Adipocyte (in vitro differentiated cells): ENCODE measurements around the gene PLXNB3.

Source experiments
- DNase-seq: peaks from one replicate; pipeline ENCODE4 v3.0.0-alpha.2; 2015; ENCODE audit warnings: low read depth
- H3K27me3 ChIP-seq: replicated peaks from 2 replicates; pipeline ENCODE4 v1.7.0; 2013; ENCODE audit warnings: mild to moderate bottlenecking, low read length, moderate library complexity; ENCODE audit not compliant: control insufficient read depth, insufficient read depth
- H3K36me3 ChIP-seq: 2 replicates; pipeline ENCODE4 v1.7.0; 2013; ENCODE audit warnings: low read length, mild to moderate bottlenecking, moderate library complexity; ENCODE audit not compliant: control insufficient read depth, insufficient read depth, severe bottlenecking
- H3K4me1 ChIP-seq: 2 replicates; pipeline ENCODE4 v1.7.0; 2013; ENCODE audit warnings: mild to moderate bottlenecking, low read length, moderate library complexity; ENCODE audit not compliant: control insufficient read depth, insufficient read depth
- H3K4me3 ChIP-seq: 2 replicates; pipeline ENCODE4 v1.7.0; 2013; ENCODE audit warnings: mild to moderate bottlenecking, low read length, moderate library complexity
- H3K9ac ChIP-seq: 2 replicates; pipeline ENCODE4 v1.7.0; 2013; ENCODE audit warnings: mild to moderate bottlenecking, low read length, moderate library complexity
- H3K9me3 ChIP-seq: 2 replicates; pipeline ENCODE4 v1.7.0; 2013; ENCODE audit warnings: mild to moderate bottlenecking, low read length, moderate library complexity; ENCODE audit not compliant: control insufficient read depth

PLXNB3 gene

GRCh38 chrX:153765138-153766079 lies 1.4 kb downstream of the PLXNB3 start:
- Histone ChIP-seq H3K9ac (peak overlapping the region; percentile 88), H3K4me3 (peak overlapping the region; percentile 78), H3K4me1 (peaks cover 18% of the 10 kb centered on the region), H3K36me3 (peaks cover 3% of the 10 kb centered on the region), H3K9me3 (no peaks in the 10 kb centered on the region), H3K27me3 (no peaks in the 10 kb centered on the region)
- no peak for DNase-seq

GRCh38 chrX:153766098-153766817 lies 2.2 kb downstream of the PLXNB3 start:
- H3K27me3 ChIP-seq, result no peaks in the 10 kb centered on the region
- H3K4me1 ChIP-seq, result peaks cover 18% of the 10 kb centered on the region
- H3K9me3 ChIP-seq, result no peaks in the 10 kb centered on the region
- peak; percentile 74 for DNase-seq
- peak overlapping the region; percentile 78 for H3K4me3 ChIP-seq
- peak overlapping the region; percentile 88 for H3K9ac ChIP-seq
- peaks cover 3% of the 10 kb centered on the region for H3K36me3 ChIP-seq

GRCh38 chrX:153766871-153767673 lies 3.0 kb downstream of the PLXNB3 start:
- peaks cover 18% of the 10 kb centered on the region for H3K4me1 ChIP-seq
- H3K4me3 ChIP-seq, result peak overlapping the region; percentile 78
- peaks cover 3% of the 10 kb centered on the region for H3K36me3 ChIP-seq
- H3K9me3 ChIP-seq, result no peaks in the 10 kb centered on the region
- DNase-seq, result no peak
- H3K9ac ChIP-seq, result peak overlapping the region; percentile 55
- H3K27me3 ChIP-seq, result no peaks in the 10 kb centered on the region

- Histone ChIP-seq H3K4me1 (peaks cover 18% of the 10 kb centered on the region), H3K4me3 (no peak overlapping the region), H3K36me3 (peaks cover 3% of the 10 kb centered on the region), H3K27me3 (no peaks in the 10 kb centered on the region), H3K9ac (no peak overlapping the region), H3K9me3 (no peaks in the 10 kb centered on the region)
- no peak for DNase-seq
These were observed 3.6 kb downstream of the PLXNB3 start for GRCh38 chrX:153767674-153768055.

- Histone ChIP-seq H3K9ac (no peak overlapping the region), H3K4me3 (no peak overlapping the region)
- DNase-seq, result no peak
These were observed 4.5 kb downstream of the PLXNB3 start for GRCh38 chrX:153768311-153769157.

GRCh38 chrX:153769158-153769864 lies 5.3 kb downstream of the PLXNB3 start:
- no peaks in the 10 kb centered on the region for H3K27me3 ChIP-seq
- H3K4me3 ChIP-seq, result no peak overlapping the region
- H3K36me3 ChIP-seq, result peaks cover 3% of the 10 kb centered on the region
- H3K9me3 ChIP-seq, result no peaks in the 10 kb centered on the region
- H3K4me1 ChIP-seq, result peaks cover 15% of the 10 kb centered on the region
- H3K9ac ChIP-seq, result no peak overlapping the region
- no peak for DNase-seq

More at GRCh38 chrX:153768311-153769157, 4.5 kb downstream of the PLXNB3 start:
- Histone ChIP-seq H3K4me1 (peaks cover 18% of the 10 kb centered on the region), H3K9me3 (no peaks in the 10 kb centered on the region), H3K27me3 (no peaks in the 10 kb centered on the region), H3K36me3 (peaks cover 3% of the 10 kb centered on the region)

GRCh38 chrX:153769865-153770600 lies 6.0 kb downstream of the PLXNB3 start:
- Histone ChIP-seq H3K4me3 (no peak overlapping the region), H3K36me3 (peaks cover 7% of the 10 kb centered on the region), H3K4me1 (peaks cover 8% of the 10 kb centered on the region), H3K9me3 (no peaks in the 10 kb centered on the region), H3K27me3 (no peaks in the 10 kb centered on the region), H3K9ac (no peak overlapping the region)
- DNase-seq, result no peak

- H3K36me3 ChIP-seq, result peaks cover 9% of the 10 kb centered on the region
- no peaks in the 10 kb centered on the region for H3K27me3 ChIP-seq
- no peak overlapping the region for H3K9ac ChIP-seq
- peaks cover 3% of the 10 kb centered on the region for H3K4me1 ChIP-seq
- H3K9me3 ChIP-seq, result no peaks in the 10 kb centered on the region
- no peak overlapping the region for H3K4me3 ChIP-seq
- no peak for DNase-seq
These were observed 6.8 kb downstream of the PLXNB3 start for GRCh38 chrX:153770601-153771414.
